HG03097 (cell line): Measurements from ENCODE around the gene NRN1.
"Not testable (repeated sequence)": the region's sequence is repeated elsewhere in the genome, so short reads cannot be mapped to it uniquely, and the experiment has no call there.

ENCODE experiments used
- ATAC-seq: cut with Tn5 transposase; IDR thresholded peaks from one replicate; pipeline ENCODE4 v1.9.1; 2021; ENCODE audit not compliant: unreplicated experiment, low FRiP score

The NRN1 gene, protein sequence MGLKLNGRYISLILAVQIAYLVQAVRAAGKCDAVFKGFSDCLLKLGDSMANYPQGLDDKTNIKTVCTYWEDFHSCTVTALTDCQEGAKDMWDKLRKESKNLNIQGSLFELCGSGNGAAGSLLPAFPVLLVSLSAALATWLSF

GRCh38 chr6:6006428-6007365 lies at the start of gene NRN1:
Gene NRN1, minus strand, starts transcription at chr6:6006925. Its CDS starts 176 bp downstream, at chr6:6006749.
- ATAC-seq = no peak

DNA sequence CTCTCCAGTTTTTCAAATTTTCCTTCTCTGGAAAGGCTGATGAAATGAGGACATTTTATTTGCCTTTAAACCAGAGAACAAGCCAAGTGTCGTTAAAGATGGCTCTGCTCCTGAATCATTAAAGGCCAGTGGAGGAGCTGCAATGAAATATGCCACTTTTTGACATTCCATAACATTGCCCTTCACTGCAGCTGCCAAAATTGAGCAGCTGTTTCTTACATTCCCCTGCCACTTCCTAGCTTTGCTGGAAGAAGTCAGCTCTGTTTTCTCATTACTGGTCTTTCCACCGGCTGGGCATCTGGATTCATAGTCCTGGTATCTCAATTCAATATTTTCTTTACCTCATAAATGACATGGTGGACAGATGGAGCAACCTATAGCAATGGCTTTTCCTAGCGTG lies 45.5 kb upstream of the NRN1 start:
- ATAC-seq = no peak

GRCh38 chr6:6046716-6047115 lies 40.0 kb upstream of the NRN1 start:
- no peak for ATAC-seq

DNA sequence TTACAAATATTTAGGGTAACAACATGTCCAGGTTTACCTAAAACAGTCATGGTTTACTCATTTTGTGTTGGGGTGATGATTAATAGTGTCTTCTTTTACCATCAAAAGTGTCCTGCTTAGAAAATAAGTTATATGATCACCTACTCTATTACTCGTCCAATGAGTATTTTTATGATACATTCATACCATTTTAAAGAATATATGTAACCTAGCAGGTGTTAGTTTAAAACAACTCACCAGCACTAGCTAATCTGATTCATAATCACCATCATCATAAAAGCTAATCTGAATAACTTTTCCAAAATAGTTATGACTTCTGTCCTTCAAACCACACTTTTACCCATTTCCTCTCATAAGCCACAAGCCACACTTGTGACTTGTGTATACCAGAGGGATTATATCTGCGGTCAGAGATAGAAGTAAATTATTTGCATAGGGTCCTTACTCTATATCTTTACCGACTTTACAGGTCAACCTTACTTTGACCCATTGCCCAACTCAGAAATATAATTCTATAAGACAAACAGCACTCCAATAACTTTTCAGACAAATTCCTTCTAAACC lies 33.3 kb upstream of the NRN1 start:
- no peak for ATAC-seq

DNA sequence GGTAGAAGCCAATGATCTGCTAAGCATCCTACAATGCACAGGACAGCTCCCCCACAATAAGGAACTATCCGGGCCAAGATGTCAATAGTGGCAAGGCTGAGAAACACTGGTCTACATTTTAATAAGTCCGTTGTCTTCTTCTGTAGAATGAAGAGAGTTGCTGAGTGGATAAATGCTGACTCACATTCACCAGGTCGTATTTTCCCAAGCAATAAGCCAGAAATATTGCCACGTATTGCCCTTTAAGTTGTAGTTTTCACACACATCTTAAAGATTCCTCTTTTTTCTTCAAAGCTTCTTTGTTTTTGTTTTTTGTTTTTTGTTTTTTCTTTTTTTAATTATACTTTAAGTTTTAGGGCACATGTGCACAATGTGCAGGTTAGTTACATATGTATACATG lies 30.5 kb upstream of the NRN1 start:
- ATAC-seq = no peak

DNA sequence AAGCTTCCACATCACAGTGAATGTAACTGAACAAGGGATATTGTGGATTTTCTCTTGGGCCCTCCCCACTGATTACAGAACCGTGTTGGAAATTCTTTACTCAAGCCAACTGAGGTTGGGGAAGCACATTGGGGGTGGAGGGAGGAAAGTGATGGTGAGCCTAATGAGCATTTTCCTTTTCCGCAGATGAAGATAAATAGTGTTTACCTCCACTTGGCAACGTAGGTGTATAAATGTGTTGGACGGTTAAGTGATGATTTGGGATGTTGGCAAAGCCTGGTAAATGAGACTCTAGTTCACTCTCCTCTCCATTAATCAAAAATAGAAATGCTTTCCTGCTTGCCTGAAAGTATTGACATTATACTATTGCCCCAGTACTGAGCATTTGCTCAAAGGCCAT lies 27.1 kb upstream of the NRN1 start:
- ATAC-seq = no peak

- ATAC-seq = no peak
Observed at GRCh38 chr6:6026513-6027205, 19.9 kb upstream of the NRN1 start.

- ATAC-seq = no peak
Observed at GRCh38 chr6:6025736-6026135, 19.0 kb upstream of the NRN1 start.

DNA sequence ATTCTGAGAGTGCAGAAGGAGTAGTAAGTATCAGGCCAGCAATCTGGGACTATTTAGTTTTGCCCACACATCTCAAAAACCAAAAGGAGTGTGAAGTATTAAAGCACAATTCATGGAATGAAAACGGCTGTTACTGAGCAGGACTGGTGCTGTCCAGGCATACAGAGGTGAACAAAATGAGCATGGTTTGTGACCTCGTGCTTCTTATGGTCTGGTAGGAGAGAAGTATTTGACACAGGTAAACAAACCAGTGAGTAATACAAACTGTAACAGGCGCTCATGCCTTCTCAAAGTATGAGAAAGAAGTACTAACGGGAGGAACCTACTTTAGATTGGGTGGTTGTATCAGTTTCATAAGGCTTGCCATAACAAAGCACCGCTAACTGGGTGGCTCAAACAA lies 17.5 kb upstream of the NRN1 start:
- no peak for ATAC-seq

GRCh38 chr6:6022841-6023240 lies 16.1 kb upstream of the NRN1 start:
- not testable (repeated sequence) for ATAC-seq

GRCh38 chr6:6008648-6009421 lies 2.1 kb upstream of the NRN1 start:
- peak; percentile 60 for ATAC-seq

DNA sequence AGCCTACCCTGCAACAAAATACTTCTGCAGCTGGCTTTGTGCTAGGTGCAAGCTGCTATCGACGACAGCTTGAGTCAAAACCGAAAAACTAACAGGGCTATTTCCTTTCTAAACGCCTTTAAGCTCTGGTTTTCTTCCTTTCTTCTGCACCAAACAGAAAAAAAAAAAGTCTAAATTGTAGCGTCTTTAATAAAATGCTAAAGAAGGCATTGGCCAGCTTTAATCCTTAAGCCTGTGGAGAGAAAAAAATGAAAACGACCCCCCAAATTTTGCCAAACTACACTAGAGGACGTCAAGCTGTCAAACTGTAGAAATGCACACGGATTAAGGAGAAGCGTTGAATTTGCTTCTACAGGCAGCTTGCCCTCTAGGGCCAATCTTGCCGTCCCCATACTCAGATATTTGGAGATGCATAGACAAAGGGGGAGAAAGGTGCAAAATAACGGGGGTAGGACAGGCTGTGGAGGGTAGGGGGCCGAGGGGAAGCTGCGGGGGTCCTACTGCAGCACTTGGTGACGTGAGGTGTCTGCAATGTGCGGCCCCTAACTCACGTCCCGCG lies 1.4 kb upstream of the NRN1 start:
- ATAC-seq = no peak

DNA sequence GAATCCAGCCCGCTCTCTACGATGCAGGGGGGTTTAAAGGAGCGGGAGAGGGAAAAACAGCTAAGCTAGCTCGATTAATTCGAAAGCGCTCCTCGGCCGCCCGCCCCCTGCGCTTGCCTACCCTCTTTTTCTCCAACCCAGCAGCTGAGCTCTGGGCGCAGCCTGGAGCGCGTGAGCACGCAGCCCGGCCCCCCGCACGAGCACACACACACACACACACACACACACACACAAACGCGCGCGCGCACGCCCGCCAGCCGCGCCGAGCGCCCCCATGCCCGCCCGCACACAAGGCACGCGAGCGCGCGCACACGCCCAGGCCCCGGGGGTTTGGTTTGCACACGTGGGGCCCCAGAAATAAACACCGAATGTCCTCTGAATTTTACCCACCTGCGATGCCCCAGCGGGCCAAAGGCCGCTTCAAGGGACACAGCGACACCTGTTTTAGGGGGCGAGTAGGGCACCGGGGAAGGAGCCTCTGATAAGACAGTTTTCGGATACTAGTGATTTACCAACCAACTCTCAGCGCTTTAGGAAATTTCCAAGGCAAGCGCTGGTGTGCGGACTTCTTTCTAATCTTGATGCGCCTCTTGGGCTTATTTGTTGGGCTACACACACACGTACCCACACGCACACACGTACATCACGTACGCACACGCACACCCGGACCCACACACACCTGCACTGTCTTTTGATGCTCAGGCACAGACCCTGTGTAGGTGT lies 802 bp upstream of the NRN1 start:
- ATAC-seq = no peak

DNA sequence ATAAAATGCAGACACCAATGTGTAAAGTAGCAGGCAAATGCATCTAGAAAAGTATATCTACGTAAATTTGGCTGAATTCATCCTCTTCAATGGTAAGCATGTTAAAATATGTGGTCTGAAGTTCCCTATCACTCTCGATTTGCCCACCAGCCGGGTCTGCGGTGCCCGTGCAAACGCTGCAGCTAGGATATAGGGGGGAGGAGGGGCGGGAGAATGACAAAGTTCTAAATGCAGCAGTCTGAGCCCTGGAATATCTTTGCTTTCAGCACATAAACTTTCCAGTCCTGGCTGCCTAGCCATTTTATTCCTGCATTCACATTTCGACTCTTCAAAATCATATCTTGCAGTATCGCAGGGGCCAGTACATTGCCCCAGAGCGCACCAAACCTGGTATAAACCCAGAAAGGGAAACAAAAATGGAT lies 708 bp downstream of the NRN1 start:
- ATAC-seq = no peak

- no peak for ATAC-seq
Observed at GRCh38 chr6:6005051-6006005, 1.4 kb downstream of the NRN1 start.

GRCh38 chr6:6004390-6004995 lies 2.2 kb downstream of the NRN1 start:
- ATAC-seq = no peak

GRCh38 chr6:6003621-6004366 lies 2.9 kb downstream of the NRN1 start:
- ATAC-seq = no peak
